Occipital lobe (tissue), 2 donors: Measurements from ENCODE around the gene TEN1. TPM values are rescaled to one million over a fixed set of nuclear protein-coding genes. Genes with fewer than 3 reads are reported as not detected.
"Not testable (repeated sequence)": the region's sequence is repeated elsewhere in the genome, so short reads cannot be mapped to it uniquely, and the experiment has no call there.

Source experiments
- DNase-seq: peaks from one replicate; lab custom pipeline; 2025; lab: John Stamatoyannopoulos, UW
- total RNA-seq: library from RNA; depleted of rRNA; stranded (reverse); fragments of >200 nt; gene quantifications from one replicate; pipeline ENCODE4 v1.2.3, GENCODE V29; 2014

Gene TEN1
- total RNA-seq, 1 donor from 2014 or later, result 7.3 TPM

- no peak for DNase-seq
Measured at GRCh38 chr17:76024353-76024752, 45.3 kb downstream of the TEN1 start.

GRCh38 chr17:76025294-76025693 is 46.3 kb downstream of the TEN1 start:
- no peak for DNase-seq

- DNase-seq, result no peak
Measured at GRCh38 chr17:76026714-76027158, 47.7 kb downstream of the TEN1 start.

GRCh38 chr17:76027159-76027839 is 48.3 kb downstream of the TEN1 start, which contains the start of gene EVPL:
EVPL (minus strand) TSS chr17:76027306; CDS start chr17:76027198, 108 bp downstream.
- no peak for DNase-seq

GRCh38 chr17:76032073-76032779 is 53.2 kb downstream of the TEN1 start:
- DNase-seq, result no peak

- no peak for DNase-seq
Measured at GRCh38 chr17:76032780-76033108, 53.7 kb downstream of the TEN1 start.

- no peak for DNase-seq
Measured at GRCh38 chr17:76033139-76033538, 54.1 kb downstream of the TEN1 start.

- DNase-seq, result no peak
Measured at GRCh38 chr17:76034428-76035350, 55.6 kb downstream of the TEN1 start.

- DNase-seq, result no peak
Measured at GRCh38 chr17:76036497-76037261, 57.6 kb downstream of the TEN1 start.

- DNase-seq, result no peak
Measured at GRCh38 chr17:76038050-76038449, 59.0 kb downstream of the TEN1 start.

- DNase-seq, result no peak
Measured at GRCh38 chr17:76039121-76039520, 60.1 kb downstream of the TEN1 start.

- DNase-seq, result no peak
Measured at GRCh38 chr17:76040376-76040775, 61.3 kb downstream of the TEN1 start.

- not testable (repeated sequence) for DNase-seq
Measured at GRCh38 chr17:76042868-76043267, 63.8 kb downstream of the TEN1 start.

- DNase-seq, result not testable (repeated sequence)
Measured at GRCh38 chr17:76044475-76045007, 65.5 kb downstream of the TEN1 start.

GRCh38 chr17:76046064-76046463 is 67.0 kb downstream of the TEN1 start:
- no peak for DNase-seq

- DNase-seq, result no peak
Measured at GRCh38 chr17:76048025-76048605, 69.1 kb downstream of the TEN1 start.

- DNase-seq, result no peak
Measured at GRCh38 chr17:76048711-76049110, 69.7 kb downstream of the TEN1 start.

GRCh38 chr17:76049239-76049638 is 70.2 kb downstream of the TEN1 start:
- DNase-seq, result no peak

GRCh38 chr17:76049836-76050537 is 70.9 kb downstream of the TEN1 start:
- DNase-seq, result no peak
